Muscle of leg (tissue), 16 donors: Measurements from ENCODE around the gene FAM83B. TPM values are rescaled to one million over a fixed set of nuclear protein-coding genes. Genes with fewer than 3 reads are reported as not detected.
A peak's percentile ranks its signal among the peaks of the same experiment; 100 is the strongest.
"Not testable (repeated sequence)": the region's sequence is repeated elsewhere in the genome, so short reads cannot be mapped to it uniquely, and the experiment has no call there.

ENCODE experiments used
- DNase-seq: peaks from one replicate; pipeline ENCODE4 v3.0.0; 2013
- H3K27ac ChIP-seq: one replicate; pipeline ENCODE4 v1.5.1; 2013; ENCODE audit warnings: mild to moderate bottlenecking, low read length, control low read depth
- H3K27me3 ChIP-seq: one replicate; pipeline ENCODE4 v1.6.1; 2013; ENCODE audit warnings: low read length; ENCODE audit not compliant: control insufficient read depth, insufficient read depth
- H3K36me3 ChIP-seq: one replicate; pipeline ENCODE4 v1.6.1; 2013; ENCODE audit warnings: low read length; ENCODE audit not compliant: control insufficient read depth, insufficient read depth
- H3K4me1 ChIP-seq: one replicate; pipeline ENCODE4 v1.6.1; 2013; ENCODE audit warnings: low read length; ENCODE audit not compliant: control insufficient read depth, insufficient read depth
- H3K4me3 ChIP-seq: one replicate; pipeline ENCODE4 v1.5.1; 2013; ENCODE audit warnings: low read length, control low read depth
- H3K9me3 ChIP-seq: replicated peaks from 2 replicates; pipeline ENCODE4 v1.6.1; 2013; ENCODE audit warnings: low read depth, low read length; ENCODE audit not compliant: control insufficient read depth
- WGBS: methylation state at CpG from one replicate; pipeline ENCODE4 v1.1.5; 2013; ENCODE audit warnings: missing lambda C conversion rate; ENCODE audit not compliant: insufficient coverage; 5-methylcytosine and 5-hydroxymethylcytosine counted together
- long read RNA-seq, 11 donors: transcript quantifications; one replicate each; lab custom pipeline, GENCODE V29; 2026
- polyA plus RNA-seq, 8 donors: library from polyadenylated mRNA; unstranded; fragments of 120-200 nt; gene quantifications; one replicate each; pipeline versions ENCODE4 v1.2.1 to v1.2.3, GENCODE V29; 2013; ENCODE audit warnings: inconsistent platforms in 1 of 8, low replicate concordance in 1 of 8; ENCODE audit not compliant: insufficient read length in 8 of 8, insufficient read depth in 1 of 8
- total RNA-seq: library from RNA; stranded (reverse); fragments of 120-200 nt; gene quantifications from one replicate; pipeline ENCODE4 v1.2.4, GENCODE V29; 2013

FAM83B gene
- total RNA-seq (under 0.01 TPM), polyA plus RNA-seq (1 to 10 TPM in 1 of 8 donors, under 1 TPM in 3, not detected in 4; 0.08 to 3.8 (median 0.49) TPM)
- long read RNA-seq, donor 1: 0 reads
- long read RNA-seq, donor 2: 0 reads
- long read RNA-seq, donor 3: 0 reads
- long read RNA-seq, donor 4: 0 reads
- long read RNA-seq, donor 5: 0 reads
- long read RNA-seq, donor 6: 0 reads
- long read RNA-seq, donor 7: 0 reads
- long read RNA-seq, donor 8: 0 reads
- long read RNA-seq, donor 9: 0 reads
- long read RNA-seq, donor 10: 0 reads
- long read RNA-seq, donor 11: 0 reads

GRCh38 chr6:54846243-54846856 lies at the start of gene FAM83B:
Gene FAM83B (plus strand): TSS chr6:54846771. CDS start chr6:54870247, 23,476 bp downstream.
- H3K27me3 ChIP-seq: peaks cover 26% of the 10 kb centered on the region
- H3K4me1 ChIP-seq: peaks cover 11% of the 10 kb centered on the region
- H3K36me3 ChIP-seq: no peaks in the 10 kb centered on the region
- DNase-seq: peak; percentile 7
- WGBS: under 1% methylated on average over 29 of the region's 50 CpGs
- no peak within 1 kb of the TSS for H3K27ac ChIP-seq
- H3K4me3 ChIP-seq: peak within 1 kb of the TSS; percentile 36
- no peaks in the 10 kb centered on the region for H3K9me3 ChIP-seq

- not testable (repeated sequence) for H3K36me3 ChIP-seq, H3K4me3 ChIP-seq, H3K9me3 ChIP-seq, H3K27me3 ChIP-seq, H3K4me1 ChIP-seq, H3K27ac ChIP-seq, DNase-seq
Measured at GRCh38 chr6:54796918-54797317, 49.7 kb upstream of the FAM83B start.

- Histone ChIP-seq H3K27ac (no peak overlapping the region), H3K27me3 (no peaks in the 10 kb centered on the region), H3K4me3 (no peak overlapping the region), H3K4me1 (no peaks in the 10 kb centered on the region), H3K9me3 (no peaks in the 10 kb centered on the region), H3K36me3 (no peaks in the 10 kb centered on the region)
- WGBS: no CpG with 5 or more reads among the region's 4 CpGs
- no peak for DNase-seq
Measured at GRCh38 chr6:54800050-54800600, 46.4 kb upstream of the FAM83B start.

GRCh38 chr6:54801244-54801643 lies 45.3 kb upstream of the FAM83B start:
- no peaks in the 10 kb centered on the region for H3K36me3 ChIP-seq
- no peak overlapping the region for H3K27ac ChIP-seq
- no peak for DNase-seq
- H3K9me3 ChIP-seq: no peaks in the 10 kb centered on the region
- H3K4me1 ChIP-seq: no peaks in the 10 kb centered on the region
- no peaks in the 10 kb centered on the region for H3K27me3 ChIP-seq
- no peak overlapping the region for H3K4me3 ChIP-seq

GRCh38 chr6:54801669-54802068 lies 44.9 kb upstream of the FAM83B start:
- Histone ChIP-seq H3K27me3 (no peaks in the 10 kb centered on the region), H3K9me3 (no peaks in the 10 kb centered on the region), H3K4me1 (no peaks in the 10 kb centered on the region), H3K36me3 (no peaks in the 10 kb centered on the region), H3K4me3 (no peak overlapping the region), H3K27ac (no peak overlapping the region)
- WGBS: no CpG with 5 or more reads among the region's 1 CpG
- DNase-seq: peak; percentile 45

GRCh38 chr6:54802775-54803634 lies 43.6 kb upstream of the FAM83B start:
- DNase-seq: peak; percentile 43
- H3K27ac ChIP-seq: no peak overlapping the region
- H3K27me3 ChIP-seq: no peaks in the 10 kb centered on the region
- H3K9me3 ChIP-seq: no peaks in the 10 kb centered on the region
- WGBS: no CpG with 5 or more reads among the region's 5 CpGs
- H3K4me3 ChIP-seq: no peak overlapping the region
- no peaks in the 10 kb centered on the region for H3K4me1 ChIP-seq
- no peaks in the 10 kb centered on the region for H3K36me3 ChIP-seq

GRCh38 chr6:54805077-54805476 lies 41.5 kb upstream of the FAM83B start:
- Histone ChIP-seq H3K27ac (no peak overlapping the region), H3K36me3 (no peaks in the 10 kb centered on the region), H3K27me3 (no peaks in the 10 kb centered on the region), H3K4me3 (no peak overlapping the region), H3K9me3 (no peaks in the 10 kb centered on the region), H3K4me1 (no peaks in the 10 kb centered on the region)
- DNase-seq: no peak
- no CpG with 5 or more reads among the region's 1 CpG for WGBS

- Histone ChIP-seq H3K4me1 (no peaks in the 10 kb centered on the region), H3K27ac (no peak overlapping the region), H3K9me3 (no peaks in the 10 kb centered on the region), H3K4me3 (no peak overlapping the region), H3K27me3 (no peaks in the 10 kb centered on the region), H3K36me3 (no peaks in the 10 kb centered on the region)
- no peak for DNase-seq
Measured at GRCh38 chr6:54810147-54810546, 36.4 kb upstream of the FAM83B start.

- DNase-seq: no peak
- Histone ChIP-seq H3K4me3 (no peak overlapping the region), H3K36me3 (no peaks in the 10 kb centered on the region), H3K27me3 (no peaks in the 10 kb centered on the region), H3K4me1 (no peaks in the 10 kb centered on the region), H3K9me3 (no peaks in the 10 kb centered on the region), H3K27ac (no peak overlapping the region)
- no CpG with 5 or more reads among the region's 3 CpGs for WGBS
Measured at GRCh38 chr6:54813892-54814291, 32.7 kb upstream of the FAM83B start.

GRCh38 chr6:54817236-54817635 lies 29.3 kb upstream of the FAM83B start:
- H3K4me3 ChIP-seq: no peak overlapping the region
- H3K9me3 ChIP-seq: no peaks in the 10 kb centered on the region
- no CpG with 5 or more reads among the region's 2 CpGs for WGBS
- H3K36me3 ChIP-seq: no peaks in the 10 kb centered on the region
- H3K27ac ChIP-seq: no peak overlapping the region
- DNase-seq: no peak
- no peaks in the 10 kb centered on the region for H3K27me3 ChIP-seq
- no peaks in the 10 kb centered on the region for H3K4me1 ChIP-seq
